ENCODE results near the gene PIGC. TPM values are rescaled to one million over a fixed set of nuclear protein-coding genes. Genes with fewer than 3 reads are reported as not detected.

The PIGC gene
- total and polyA plus RNA-seq, 8 donors: 1.2 to 27.9 (median 17.0) TPM

DNA sequence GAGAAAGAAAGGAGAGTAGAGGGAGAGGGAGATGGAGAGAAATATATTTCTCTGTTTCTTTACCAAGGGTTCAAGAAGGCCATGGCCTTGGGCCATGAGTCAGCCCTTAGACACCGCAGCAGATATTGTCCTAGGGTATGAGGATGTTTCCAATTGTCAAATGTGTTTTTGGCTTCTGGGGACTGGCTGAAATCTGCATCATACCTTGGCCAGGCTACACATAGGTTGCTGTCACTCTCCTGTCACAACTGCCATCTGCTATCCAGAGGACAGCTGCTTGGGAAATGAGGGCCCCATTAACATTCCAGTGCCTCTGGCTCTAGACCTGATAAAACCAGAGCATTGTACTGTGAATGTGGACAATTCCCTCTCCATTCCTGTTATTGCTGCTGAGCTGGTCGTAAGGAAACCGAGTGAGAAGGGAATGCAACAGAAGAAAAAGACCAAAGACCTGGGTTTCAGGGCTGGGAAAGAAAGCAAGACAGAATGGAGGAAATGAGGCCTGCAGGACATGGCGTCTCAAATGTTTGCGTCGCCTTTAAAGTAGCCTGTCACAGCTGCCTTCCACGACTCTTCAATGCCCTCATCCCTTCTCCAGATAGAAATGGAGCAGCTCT lies 8.8 kb upstream of the PIGC start:
- no peaks in the 10 kb centered on the region for H3K27me3 ChIP-seq
- 62 to 86% (median 73%) methylated on average over 7 of the region's 7 CpGs for WGBS, 5 donors
- DNase-seq: no peak
- H3K27ac ChIP-seq: no peak overlapping the region
- peaks cover 9 to 44% (median 26%) of the 10 kb centered on the region in 4 donors for H3K4me1 ChIP-seq
- no peaks in the 10 kb centered on the region for H3K36me3 ChIP-seq
- no peaks in the 10 kb centered on the region for H3K9me3 ChIP-seq
- no peak for TF ChIP-seq POLR2A (IDR thresholded peaks at IDR 0.05)
- no peak for TF ChIP-seq EP300 (IDR thresholded peaks at IDR 0.05)
- TF ChIP-seq, protein P1, sequence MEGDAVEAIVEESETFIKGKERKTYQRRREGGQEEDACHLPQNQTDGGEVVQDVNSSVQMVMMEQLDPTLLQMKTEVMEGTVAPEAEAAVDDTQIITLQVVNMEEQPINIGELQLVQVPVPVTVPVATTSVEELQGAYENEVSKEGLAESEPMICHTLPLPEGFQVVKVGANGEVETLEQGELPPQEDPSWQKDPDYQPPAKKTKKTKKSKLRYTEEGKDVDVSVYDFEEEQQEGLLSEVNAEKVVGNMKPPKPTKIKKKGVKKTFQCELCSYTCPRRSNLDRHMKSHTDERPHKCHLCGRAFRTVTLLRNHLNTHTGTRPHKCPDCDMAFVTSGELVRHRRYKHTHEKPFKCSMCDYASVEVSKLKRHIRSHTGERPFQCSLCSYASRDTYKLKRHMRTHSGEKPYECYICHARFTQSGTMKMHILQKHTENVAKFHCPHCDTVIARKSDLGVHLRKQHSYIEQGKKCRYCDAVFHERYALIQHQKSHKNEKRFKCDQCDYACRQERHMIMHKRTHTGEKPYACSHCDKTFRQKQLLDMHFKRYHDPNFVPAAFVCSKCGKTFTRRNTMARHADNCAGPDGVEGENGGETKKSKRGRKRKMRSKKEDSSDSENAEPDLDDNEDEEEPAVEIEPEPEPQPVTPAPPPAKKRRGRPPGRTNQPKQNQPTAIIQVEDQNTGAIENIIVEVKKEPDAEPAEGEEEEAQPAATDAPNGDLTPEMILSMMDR (IDR thresholded peaks at IDR 0.05): no peak
- no peak for TF ChIP-seq POLR2AphosphoS5 (IDR thresholded peaks at IDR 0.05)
- no peak overlapping the region for H3K4me3 ChIP-seq
- intact Hi-C loops (cut with DNase I; ENCODE audit: low total_unique reads): no loop called here

DNA sequence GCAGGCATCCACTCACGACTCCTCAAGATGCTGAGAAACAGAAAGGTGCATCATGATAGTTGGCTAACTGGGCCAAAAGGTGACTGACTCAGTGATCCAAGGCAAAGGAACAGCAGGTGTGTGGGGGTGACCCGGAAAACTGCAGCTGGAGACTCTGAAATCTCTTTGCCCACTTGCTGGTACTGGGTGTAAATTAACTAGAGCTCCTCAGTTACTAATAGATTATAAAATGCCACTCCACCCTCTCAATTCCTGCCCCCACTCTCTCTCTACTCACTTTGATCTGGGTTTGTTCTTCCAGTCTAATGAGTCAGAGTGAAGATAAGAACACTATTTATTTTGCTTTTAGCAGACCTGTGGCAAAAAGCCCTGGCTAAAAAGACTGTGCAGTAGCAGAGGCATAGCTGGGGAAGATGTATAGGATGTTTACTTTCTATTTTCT lies 7.2 kb upstream of the PIGC start:
- TF ChIP-seq POLR2AphosphoS5 (IDR thresholded peaks at IDR 0.05): peak in 2 of 3 donors; percentile 51 to 59
- TF ChIP-seq EP300 (IDR thresholded peaks at IDR 0.05): no peak
- peak overlapping the region; percentile 21 to 65 (median 42) for H3K27ac ChIP-seq
- H3K4me1 ChIP-seq: peaks cover 9 to 44% (median 26%) of the 10 kb centered on the region in 4 donors
- peak; percentile 43 to 83 for DNase-seq
- H3K36me3 ChIP-seq: no peaks in the 10 kb centered on the region
- no peaks in the 10 kb centered on the region for H3K9me3 ChIP-seq
- H3K4me3 ChIP-seq: no peak overlapping the region
- no peaks in the 10 kb centered on the region for H3K27me3 ChIP-seq
- WGBS, 5 donors: 16 to 64% (median 25%) methylated on average over 2 of the region's 2 CpGs
- intact Hi-C loops (cut with DNase I; ENCODE audit: low total_unique reads): no loop called here

DNA sequence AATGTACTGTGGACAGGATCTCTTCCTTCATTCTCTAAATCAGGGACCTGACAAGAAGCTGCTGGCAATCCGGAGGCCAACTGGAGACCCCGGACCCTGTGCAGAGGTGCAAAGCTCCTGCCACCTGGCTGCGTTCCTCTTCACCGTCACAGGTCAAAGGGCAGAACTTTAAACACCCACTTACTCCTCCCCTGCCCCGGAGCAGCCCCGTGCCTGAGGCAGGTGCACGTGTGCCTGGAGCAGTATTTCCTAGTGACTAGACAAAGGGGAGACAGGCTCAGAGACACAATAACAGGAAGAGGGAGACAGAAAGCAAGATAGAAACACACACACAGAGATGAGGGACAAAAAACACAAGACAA lies 6.6 kb upstream of the PIGC start:
- 22 to 49% (median 28%) methylated on average over 7 of the region's 7 CpGs for WGBS, 5 donors
- peaks cover 9 to 44% (median 26%) of the 10 kb centered on the region in 4 donors for H3K4me1 ChIP-seq
- H3K9me3 ChIP-seq: no peaks in the 10 kb centered on the region
- H3K4me3 ChIP-seq: peak overlapping the region in 1 of 4 donors; percentile 11
- peak in 1 of 2 donors; percentile 49 for DNase-seq
- intact Hi-C loops (cut with DNase I; ENCODE audit: low total_unique reads): no loop called here
- peak overlapping the region; percentile 21 to 65 (median 42) for H3K27ac ChIP-seq
- H3K27me3 ChIP-seq: no peaks in the 10 kb centered on the region
- TF ChIP-seq POLR2A (IDR thresholded peaks at IDR 0.05) (no peak), EP300 (IDR thresholded peaks at IDR 0.05) (no peak), POLR2AphosphoS5 (IDR thresholded peaks at IDR 0.05) (no peak)
- TF ChIP-seq, protein P1 (IDR thresholded peaks at IDR 0.05): no peak
- H3K36me3 ChIP-seq: no peaks in the 10 kb centered on the region

DNA sequence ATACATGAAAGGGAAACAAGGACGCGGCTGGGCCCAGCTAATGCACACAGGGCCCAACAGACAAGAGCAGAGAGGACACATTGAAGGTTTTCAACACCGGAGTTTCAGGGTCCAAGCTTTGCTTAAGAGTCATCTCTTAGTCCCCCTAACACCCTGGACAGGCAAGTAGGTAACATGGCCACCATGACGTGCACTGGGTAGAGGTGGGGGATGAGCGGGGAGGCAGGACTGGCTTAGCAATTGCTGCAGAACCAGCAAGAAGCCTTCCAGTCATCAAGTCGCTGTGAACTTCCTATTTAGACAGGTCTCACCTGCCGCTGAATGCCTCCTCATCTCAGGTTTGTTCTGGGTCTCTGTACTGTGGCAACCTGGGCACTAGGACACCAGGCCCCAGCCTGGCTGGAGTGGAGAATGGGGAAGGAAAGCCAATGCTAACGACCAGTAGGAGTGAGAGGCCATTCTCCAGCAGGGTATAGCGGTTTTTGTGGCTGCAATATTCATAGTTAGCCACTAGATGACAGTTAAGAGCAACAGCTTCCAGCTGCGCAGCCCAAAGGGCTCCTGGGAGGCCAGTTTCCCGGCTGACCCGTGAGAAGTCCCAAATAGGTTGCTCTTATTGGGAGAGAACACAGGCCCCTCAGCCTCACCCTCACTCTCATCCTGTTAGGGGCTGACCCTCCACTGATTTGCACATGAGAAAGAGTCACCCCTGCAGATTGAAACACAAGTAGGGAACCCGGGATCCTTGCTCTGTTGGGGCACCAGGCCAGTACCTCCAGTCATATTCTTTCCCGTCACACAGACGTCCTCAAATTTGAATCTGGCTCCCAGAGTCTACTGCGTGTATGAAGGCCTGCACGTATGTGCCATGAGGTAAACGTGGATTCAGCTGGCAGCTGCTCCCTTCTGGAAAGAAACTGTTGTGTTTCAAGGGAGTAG lies 6.0 kb upstream of the PIGC start:
- Histone ChIP-seq H3K4me3 (peak overlapping the region in 2 of 4 donors; percentile 9 to 11), H3K9me3 (no peaks in the 10 kb centered on the region), H3K27ac (peak overlapping the region; percentile 21 to 65 (median 42)), H3K27me3 (no peaks in the 10 kb centered on the region), H3K36me3 (no peaks in the 10 kb centered on the region), H3K4me1 (peaks cover 9 to 44% (median 26%) of the 10 kb centered on the region in 4 donors)
- TF ChIP-seq EP300 (IDR thresholded peaks at IDR 0.05) (no peak), POLR2AphosphoS5 (IDR thresholded peaks at IDR 0.05) (peak in 1 of 3 donors; percentile 11), POLR2A (IDR thresholded peaks at IDR 0.05) (no peak)
- TF ChIP-seq, protein P1 (IDR thresholded peaks at IDR 0.05): peak in 5 of 7 experiments; percentile 74 to 92 (median 87)
- WGBS, 5 donors: 31 to 50% (median 35%) methylated on average over 16 to 18 of the region's 18 CpGs
- intact Hi-C loops (cut with DNase I; ENCODE audit: low total_unique reads): loop anchor here (10.0 kb wide), 1 partner anchor 275 kb away; no protein-coding TSS in a partner anchor
- peak; percentile 62 to 82 for DNase-seq

Measured in stomach (tissue), 9 donors.